GM18907 (cell line): Measurements from ENCODE around the gene ADRM1.

ENCODE experiments used
- ATAC-seq: cut with Tn5 transposase; IDR thresholded peaks from one replicate; pipeline ENCODE4 v1.9.1; 2021; ENCODE audit warnings: mild to moderate bottlenecking, moderate library complexity; ENCODE audit not compliant: unreplicated experiment

ADRM1 gene

DNA sequence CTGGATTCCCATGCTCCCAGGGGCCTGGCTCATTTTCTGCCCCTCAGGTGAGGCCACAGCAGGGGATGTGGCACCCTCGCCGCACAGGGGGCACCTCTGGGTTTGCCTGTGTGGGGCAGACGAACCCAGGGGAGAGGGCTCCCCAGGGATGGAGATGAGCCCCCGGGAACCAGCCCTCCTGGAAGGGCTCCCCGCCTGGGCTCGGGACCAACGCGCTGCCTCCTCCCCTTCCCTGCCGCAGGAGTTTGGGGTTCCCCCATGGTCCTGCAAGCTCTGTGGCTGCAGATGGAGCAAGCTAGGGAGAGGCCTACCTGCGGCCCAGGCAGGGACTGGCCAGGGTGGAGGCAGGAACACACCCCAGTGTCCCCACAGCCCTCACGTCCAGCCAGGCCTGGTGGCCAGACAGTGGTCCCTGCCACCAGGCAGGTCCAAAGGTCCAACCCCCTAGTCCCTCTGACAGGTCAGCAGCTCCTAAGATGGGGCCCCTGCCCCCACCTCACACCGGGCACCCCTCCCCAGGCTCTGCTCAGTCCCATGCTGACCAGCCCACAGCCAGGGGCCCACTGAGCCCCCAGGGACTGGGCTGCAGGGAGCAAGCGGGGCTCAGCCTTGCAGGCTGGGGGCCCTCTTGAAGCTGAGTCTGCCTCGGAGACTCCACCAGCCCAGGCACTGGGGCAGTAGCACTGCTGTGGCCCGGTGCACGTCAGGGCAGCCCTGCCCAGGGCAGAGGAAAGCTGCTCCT is 50.7 kb downstream of the ADRM1 start:
- no peak for ATAC-seq

DNA sequence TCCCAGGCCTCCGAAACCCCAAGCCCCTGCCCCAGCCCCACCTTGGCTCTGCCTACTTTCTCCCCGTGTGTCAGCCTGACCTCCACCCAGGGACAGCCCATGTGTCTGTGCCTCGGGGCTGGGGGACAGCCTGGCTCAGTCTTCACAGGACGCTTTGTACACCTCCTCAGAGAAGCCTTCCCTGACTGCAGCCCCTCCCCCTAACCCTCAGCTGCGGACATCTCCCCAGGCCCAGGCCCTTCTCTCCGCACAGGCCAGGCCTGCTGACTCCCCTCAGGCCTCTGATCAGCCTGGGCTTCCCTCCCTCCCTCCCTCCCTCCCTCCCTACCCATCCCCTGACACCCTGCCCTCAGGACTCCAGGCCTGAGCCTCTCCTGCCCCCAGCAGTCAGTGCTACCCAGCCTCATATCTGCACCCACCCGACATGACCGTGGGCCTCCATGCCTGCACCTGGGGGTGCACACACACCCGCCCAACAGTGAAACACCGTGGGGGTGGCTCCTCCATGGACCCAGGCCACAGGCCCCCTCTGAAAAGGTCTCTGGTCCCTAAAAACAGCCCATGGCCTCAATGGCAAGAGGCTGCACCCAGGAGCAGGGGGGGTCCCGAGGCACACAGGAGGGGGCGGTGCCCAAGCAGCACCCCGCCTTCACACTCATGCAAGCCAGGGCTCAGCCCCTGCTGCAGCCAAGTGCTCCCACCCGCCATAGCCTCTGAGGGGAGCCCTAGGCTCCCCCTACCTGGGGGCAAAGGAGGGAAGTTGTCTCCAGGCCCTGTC is 51.4 kb downstream of the ADRM1 start:
- no peak for ATAC-seq

DNA sequence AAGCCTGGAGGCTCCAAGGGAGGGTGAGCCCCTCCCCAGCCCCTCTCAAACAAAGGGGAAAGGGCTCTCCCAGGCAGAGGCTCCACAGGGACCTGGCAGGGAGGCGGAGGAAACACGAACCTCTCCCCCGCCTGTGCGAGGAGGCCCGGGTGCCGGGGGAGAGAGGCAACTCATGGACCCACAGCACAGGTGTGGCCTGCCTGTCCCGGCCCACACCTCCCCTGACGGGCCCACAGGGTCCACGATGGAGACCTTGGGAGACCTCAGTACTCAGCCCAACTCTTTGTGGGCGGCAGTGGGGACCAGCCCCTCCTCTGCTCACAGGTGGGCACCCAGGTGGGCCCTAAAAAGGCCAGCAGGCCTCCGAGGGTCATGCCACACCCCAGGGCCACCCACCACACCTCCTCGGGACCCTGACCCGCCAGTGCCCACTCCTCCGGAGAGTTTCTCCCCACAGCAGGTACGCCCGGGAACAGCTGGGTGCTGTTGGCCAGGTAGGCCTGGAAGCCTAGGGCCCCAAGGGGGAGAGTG is 52.1 kb downstream of the ADRM1 start:
- ATAC-seq = no peak

DNA sequence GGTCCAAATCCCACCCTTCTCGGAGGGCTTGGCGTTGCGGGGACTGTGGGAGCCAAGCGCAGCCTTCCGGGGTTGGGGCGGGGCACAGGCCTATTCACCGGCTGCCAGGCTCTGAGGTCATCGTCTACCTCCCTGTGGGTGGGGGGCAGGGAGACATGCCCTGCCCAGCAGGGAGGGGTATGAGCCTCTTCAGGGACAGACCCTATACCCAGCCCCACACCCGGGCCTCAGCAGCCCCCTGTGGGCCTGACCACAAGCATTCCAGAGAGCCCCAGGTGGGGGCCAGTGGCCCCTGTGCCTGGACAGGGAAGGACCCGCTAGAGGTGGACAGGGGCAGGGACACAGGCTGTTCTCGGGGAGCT is 52.7 kb downstream of the ADRM1 start:
- no peak for ATAC-seq

DNA sequence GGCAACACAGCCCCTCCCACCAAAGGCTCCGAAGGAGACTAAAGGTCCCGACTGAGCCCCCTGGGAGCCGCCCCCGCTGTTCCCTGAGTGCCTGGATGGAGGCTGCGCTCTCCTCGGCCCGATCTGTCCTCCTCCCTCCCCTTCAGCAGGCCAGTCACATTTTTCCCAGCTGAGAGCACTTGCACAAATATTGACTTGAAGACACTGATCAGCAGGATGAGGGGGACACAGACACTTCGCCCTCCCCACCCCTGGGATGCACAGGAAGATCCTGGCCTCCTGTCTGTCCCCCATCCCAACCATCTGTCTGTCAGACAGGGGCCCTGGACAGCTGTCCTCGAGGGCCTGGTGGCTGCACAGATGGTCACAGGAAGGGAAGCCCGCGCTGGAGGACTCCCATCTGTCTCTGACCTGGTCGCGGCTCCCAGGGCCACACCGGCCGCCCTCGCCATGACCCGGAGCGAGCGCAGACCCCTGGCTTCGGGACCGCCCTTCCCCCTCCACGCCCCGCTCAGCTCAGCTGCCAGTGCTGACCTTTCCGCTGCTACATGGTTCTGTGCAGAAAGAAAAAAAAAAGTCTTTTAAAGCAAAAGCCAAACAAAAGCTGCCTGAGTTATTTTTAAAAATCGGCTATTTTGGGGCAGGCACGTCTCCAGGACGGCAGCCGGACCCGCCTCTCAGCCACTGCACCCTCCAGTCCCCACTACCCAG is 53.2 kb downstream of the ADRM1 start:
- no peak for ATAC-seq

DNA sequence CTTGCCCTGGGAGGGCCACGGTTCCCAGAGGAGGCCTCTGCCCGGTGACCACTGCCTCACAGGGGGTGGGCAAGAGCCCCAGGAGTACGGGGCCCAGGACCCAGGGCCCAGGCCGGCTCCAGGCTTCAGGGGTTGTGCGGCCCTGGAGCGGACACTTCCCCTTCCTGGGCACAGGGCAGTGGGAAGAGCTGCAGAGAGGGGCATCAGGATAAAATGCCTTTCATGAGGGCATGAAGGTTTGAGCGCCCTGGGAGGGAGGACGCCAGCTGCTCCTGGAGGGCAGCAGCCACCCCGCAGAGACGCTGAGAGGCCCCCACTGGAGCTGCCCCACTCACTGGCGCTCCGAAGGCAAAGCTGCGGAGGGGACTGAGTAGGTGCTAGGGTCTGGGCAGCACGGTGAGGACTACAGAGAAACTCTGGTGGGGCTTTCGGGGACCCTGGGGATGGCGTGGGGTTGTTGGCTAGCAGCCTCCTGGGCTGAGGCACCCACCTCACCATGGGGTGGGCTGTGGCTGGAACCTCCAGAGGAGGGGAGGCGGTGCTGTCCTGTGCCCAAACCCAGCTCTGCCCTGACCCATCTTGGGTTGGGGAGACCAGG is 53.9 kb downstream of the ADRM1 start:
- ATAC-seq = no peak

DNA sequence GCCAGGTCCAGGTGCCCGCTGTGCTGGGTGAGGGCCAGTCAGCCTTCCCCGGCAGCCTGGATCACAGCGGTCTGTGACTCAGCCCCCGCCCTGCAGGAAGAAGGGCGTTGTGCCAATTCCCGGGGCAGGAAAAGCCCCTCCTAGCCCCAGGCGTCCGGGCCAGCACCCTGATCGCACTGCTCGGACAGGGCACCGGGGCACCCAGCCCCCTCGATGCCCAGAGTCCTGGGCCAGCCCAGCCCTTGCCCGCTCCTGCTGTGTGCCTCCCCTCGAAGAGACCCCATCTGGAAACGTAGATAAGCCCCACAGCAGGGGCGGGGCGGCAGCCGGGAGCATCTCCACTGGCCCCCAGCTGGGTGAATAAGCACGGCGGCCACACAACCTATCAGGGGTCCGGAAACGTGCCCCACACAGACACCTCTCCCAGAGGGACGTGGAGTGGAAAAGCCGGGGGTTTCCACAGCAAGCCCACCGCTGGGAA is 54.4 kb downstream of the ADRM1 start:
- no peak for ATAC-seq

DNA sequence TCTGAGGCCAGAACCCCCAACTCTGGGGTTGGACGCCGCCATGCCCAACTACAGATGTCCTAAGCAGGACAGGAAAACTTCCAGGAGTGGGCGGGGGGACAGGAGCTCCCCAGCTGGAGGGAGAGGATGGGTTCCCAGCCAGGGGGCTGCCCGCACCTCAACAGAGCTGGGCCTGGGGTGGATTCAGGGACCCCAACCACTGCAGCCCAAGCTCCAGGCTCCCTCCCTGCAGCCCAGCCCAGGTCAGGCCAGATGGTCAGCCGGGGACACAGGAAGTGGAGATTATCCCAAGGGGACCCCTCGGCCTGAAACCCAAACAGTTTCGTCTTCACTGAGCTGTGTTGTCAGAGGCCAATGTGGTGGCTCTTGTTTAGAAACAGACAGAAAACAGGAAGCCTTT is 54.9 kb downstream of the ADRM1 start:
- no peak for ATAC-seq
